Mesendoderm (in vitro differentiated cells): ENCODE measurements around the gene NAXD.

Experiments
- DNase-seq: peaks from one replicate; pipeline ENCODE4 v3.0.0; 2013
- H2AK5ac ChIP-seq: 2 replicates; pipeline ENCODE4 v1.6.1; 2013; ENCODE audit warnings: low read length, inconsistent platforms
- H2BK120ac ChIP-seq: 2 replicates; pipeline ENCODE4 v1.6.1; 2013; ENCODE audit warnings: low read depth, mild to moderate bottlenecking, low read length, moderate library complexity, mixed read lengths
- H2BK15ac ChIP-seq: replicated peaks from 2 replicates; pipeline ENCODE4 v1.6.1; 2013; ENCODE audit warnings: low read depth, mild to moderate bottlenecking, moderate library complexity
- H2BK5ac ChIP-seq: 2 replicates; pipeline ENCODE4 v1.6.1; 2013; ENCODE audit warnings: low read length, inconsistent platforms
- H3K18ac ChIP-seq: 2 replicates; pipeline ENCODE4 v1.6.1; 2013; ENCODE audit warnings: mild to moderate bottlenecking, low read length, mixed read lengths
- H3K23ac ChIP-seq: one replicate; pipeline ENCODE4 v1.6.1; 2013; ENCODE audit warnings: low read length
- H3K27ac ChIP-seq: 2 replicates; pipeline ENCODE4 v1.5.1; 2013; ENCODE audit warnings: low read depth, mild to moderate bottlenecking, inconsistent platforms, low read length, moderate library complexity
- H3K27me3 ChIP-seq: 2 replicates; pipeline ENCODE4 v1.6.1; 2013; ENCODE audit warnings: low read length, control low read depth, mild to moderate bottlenecking, inconsistent platforms; ENCODE audit not compliant: insufficient read depth, poor library complexity
- H3K36me3 ChIP-seq: 2 replicates; pipeline ENCODE4 v1.6.1; 2013; ENCODE audit warnings: low read length, inconsistent platforms; ENCODE audit not compliant: control insufficient read depth, insufficient read depth
- H3K4ac ChIP-seq: one replicate; pipeline ENCODE4 v1.6.1; 2013; ENCODE audit warnings: low read depth, mild to moderate bottlenecking, low read length, moderate library complexity
- H3K4me1 ChIP-seq: 2 replicates; pipeline ENCODE4 v1.6.1; 2013; ENCODE audit warnings: low read depth, low read length, inconsistent platforms; ENCODE audit not compliant: control insufficient read depth
- H3K4me2 ChIP-seq: 2 replicates; pipeline ENCODE4 v1.6.1; 2013; ENCODE audit warnings: low read length
- H3K4me3 ChIP-seq: 2 replicates; pipeline ENCODE4 v1.5.1; 2013; ENCODE audit warnings: mild to moderate bottlenecking, low read length
- H3K56ac ChIP-seq: one replicate; pipeline ENCODE4 v1.6.1; 2013; ENCODE audit warnings: low read length
- H3K79me1 ChIP-seq: 2 replicates; pipeline ENCODE4 v1.6.1; 2013; ENCODE audit warnings: low read length, inconsistent platforms
- H3K79me2 ChIP-seq: 2 replicates; pipeline ENCODE4 v1.6.1; 2013; ENCODE audit warnings: mild to moderate bottlenecking, low read length; ENCODE audit not compliant: control insufficient read depth, insufficient read depth
- H3K9ac ChIP-seq: 2 replicates; pipeline ENCODE4 v1.6.1; 2013; ENCODE audit warnings: low read length, inconsistent platforms
- H4K5ac ChIP-seq: one replicate; pipeline ENCODE4 v1.6.1; 2013; ENCODE audit warnings: low read length
- H4K8ac ChIP-seq: one replicate; pipeline ENCODE4 v1.6.1; 2013; ENCODE audit warnings: low read depth, mild to moderate bottlenecking, control low read depth, low read length, moderate library complexity
- WGBS: extraction: QIAGEN DNeasy Blood & Tissue Kit; methylation state at CpG from one replicate; pipeline ENCODE4 v1.1.7; 2013; ENCODE audit warnings: low lambda C conversion rate, missing lambda C conversion rate; ENCODE audit not compliant: insufficient coverage; ENCODE audit errors: extremely low coverage; 5-methylcytosine and 5-hydroxymethylcytosine counted together

NAXD gene

GRCh38 chr13:110636053-110636475, 20.7 kb downstream of the NAXD start:
- Histone ChIP-seq H3K56ac (no peak overlapping the region), H3K36me3 (peaks cover 12% of the 10 kb centered on the region), H2AK5ac (no peak overlapping the region), H4K8ac (no peak overlapping the region), H3K18ac (no peak overlapping the region), H3K79me1 (peaks cover 11% of the 10 kb centered on the region), H3K4me2 (no peak overlapping the region), H3K27me3 (no peaks in the 10 kb centered on the region), H2BK5ac (no peak overlapping the region), H2BK15ac (no peak overlapping the region), H3K79me2 (peaks cover 6% of the 10 kb centered on the region), H3K9ac (no peak overlapping the region), H4K5ac (no peak overlapping the region), H3K4ac (no peak overlapping the region), H3K27ac (no peak overlapping the region), H3K4me1 (peaks cover 2% of the 10 kb centered on the region), H3K23ac (no peak overlapping the region), H3K4me3 (no peak overlapping the region), H2BK120ac (no peak overlapping the region)
- no peak for DNase-seq
- no CpG with 5 or more reads among the region's 16 CpGs for WGBS

GRCh38 chr13:110636701-110637201, 21.4 kb downstream of the NAXD start:
- no CpG with 5 or more reads among the region's 14 CpGs for WGBS
- H2BK120ac ChIP-seq: no peak overlapping the region
- H3K23ac ChIP-seq: no peak overlapping the region
- H3K27ac ChIP-seq: no peak overlapping the region
- no peak overlapping the region for H3K18ac ChIP-seq
- no peak overlapping the region for H3K4ac ChIP-seq
- H3K27me3 ChIP-seq: no peaks in the 10 kb centered on the region
- H3K36me3 ChIP-seq: peaks cover 16% of the 10 kb centered on the region
- H3K4me1 ChIP-seq: peaks cover 2% of the 10 kb centered on the region
- no peak overlapping the region for H3K56ac ChIP-seq
- H3K9ac ChIP-seq: no peak overlapping the region
- H4K8ac ChIP-seq: no peak overlapping the region
- H3K79me2 ChIP-seq: peaks cover 3% of the 10 kb centered on the region
- no peak overlapping the region for H4K5ac ChIP-seq
- no peak overlapping the region for H3K4me2 ChIP-seq
- peaks cover 12% of the 10 kb centered on the region for H3K79me1 ChIP-seq
- H2BK15ac ChIP-seq: no peak overlapping the region
- no peak overlapping the region for H2AK5ac ChIP-seq
- no peak for DNase-seq
- H3K4me3 ChIP-seq: no peak overlapping the region
- H2BK5ac ChIP-seq: no peak overlapping the region

- no peak overlapping the region for H3K56ac ChIP-seq
- peaks cover 12% of the 10 kb centered on the region for H3K79me1 ChIP-seq
- H3K4ac ChIP-seq: no peak overlapping the region
- no peak overlapping the region for H3K23ac ChIP-seq
- no peak for DNase-seq
- H3K4me1 ChIP-seq: peaks cover 2% of the 10 kb centered on the region
- no peak overlapping the region for H4K8ac ChIP-seq
- no peak overlapping the region for H2BK5ac ChIP-seq
- no peak overlapping the region for H2BK15ac ChIP-seq
- H3K9ac ChIP-seq: no peak overlapping the region
- peaks cover 3% of the 10 kb centered on the region for H3K79me2 ChIP-seq
- no peak overlapping the region for H2AK5ac ChIP-seq
- no peaks in the 10 kb centered on the region for H3K27me3 ChIP-seq
- peaks cover 16% of the 10 kb centered on the region for H3K36me3 ChIP-seq
- H3K18ac ChIP-seq: no peak overlapping the region
- H4K5ac ChIP-seq: no peak overlapping the region
- H3K4me3 ChIP-seq: no peak overlapping the region
- H3K27ac ChIP-seq: no peak overlapping the region
- H2BK120ac ChIP-seq: no peak overlapping the region
- H3K4me2 ChIP-seq: no peak overlapping the region
- WGBS: no CpG with 5 or more reads among the region's 6 CpGs
Observed at GRCh38 chr13:110637275-110637674, 21.9 kb downstream of the NAXD start.

- no peak overlapping the region for H4K5ac ChIP-seq
- WGBS: no CpG with 5 or more reads among the region's 6 CpGs
- H3K36me3 ChIP-seq: peaks cover 16% of the 10 kb centered on the region
- no peak overlapping the region for H2AK5ac ChIP-seq
- H3K27ac ChIP-seq: no peak overlapping the region
- no peak overlapping the region for H2BK15ac ChIP-seq
- H3K4me3 ChIP-seq: no peak overlapping the region
- H3K4me1 ChIP-seq: peaks cover 2% of the 10 kb centered on the region
- no peak overlapping the region for H2BK5ac ChIP-seq
- no peaks in the 10 kb centered on the region for H3K27me3 ChIP-seq
- no peak overlapping the region for H3K4ac ChIP-seq
- H3K56ac ChIP-seq: no peak overlapping the region
- H3K4me2 ChIP-seq: no peak overlapping the region
- H3K79me2 ChIP-seq: peaks cover 3% of the 10 kb centered on the region
- no peak overlapping the region for H3K18ac ChIP-seq
- no peak overlapping the region for H4K8ac ChIP-seq
- no peak for DNase-seq
- no peak overlapping the region for H2BK120ac ChIP-seq
- H3K23ac ChIP-seq: no peak overlapping the region
- peaks cover 12% of the 10 kb centered on the region for H3K79me1 ChIP-seq
- no peak overlapping the region for H3K9ac ChIP-seq
Observed at GRCh38 chr13:110637747-110638146, 22.4 kb downstream of the NAXD start.

GRCh38 chr13:110638257-110638656, 22.9 kb downstream of the NAXD start:
- Histone ChIP-seq H2AK5ac (no peak overlapping the region), H3K36me3 (peaks cover 16% of the 10 kb centered on the region), H3K4me2 (no peak overlapping the region), H3K79me1 (peaks cover 12% of the 10 kb centered on the region), H4K8ac (no peak overlapping the region), H3K9ac (no peak overlapping the region), H2BK120ac (no peak overlapping the region), H3K18ac (no peak overlapping the region), H3K56ac (no peak overlapping the region), H3K79me2 (peaks cover 3% of the 10 kb centered on the region), H3K4ac (no peak overlapping the region), H3K27ac (no peak overlapping the region), H4K5ac (no peak overlapping the region), H3K4me1 (peaks cover 2% of the 10 kb centered on the region), H2BK15ac (no peak overlapping the region), H2BK5ac (no peak overlapping the region), H3K4me3 (no peak overlapping the region), H3K27me3 (no peaks in the 10 kb centered on the region), H3K23ac (no peak overlapping the region)
- no peak for DNase-seq
- WGBS: no CpG with 5 or more reads among the region's 23 CpGs
